Brain microvascular endothelial cell (primary cell): ENCODE measurements around the gene MINK1.
"Not testable (repeated sequence)": the region's sequence is repeated elsewhere in the genome, so short reads cannot be mapped to it uniquely, and the experiment has no call there.

Experiments
- DNase-seq: peaks from one replicate; pipeline ENCODE4 v3.0.0-alpha.2; 2020
- H3K27ac ChIP-seq: fragments of 250-450 bp; sonication (Bioruptor Pico); 2 replicates; pipeline ENCODE4 v1.5.1; 2020; ENCODE audit warnings: mild to moderate bottlenecking, moderate library complexity
- H3K27me3 ChIP-seq: fragments of 250-450 bp; sonication (Bioruptor Pico); replicated peaks from 2 replicates; pipeline ENCODE4 v1.5.1; 2020; ENCODE audit warnings: mild to moderate bottlenecking
- H3K36me3 ChIP-seq: fragments of 250-450 bp; sonication (Bioruptor Pico); replicated peaks from 2 replicates; pipeline ENCODE4 v1.5.1; 2020; ENCODE audit warnings: mild to moderate bottlenecking
- H3K4me3 ChIP-seq: 2 replicates; pipeline ENCODE4 v1.5.1; 2011; ENCODE audit warnings: low read depth, mild to moderate bottlenecking, control low read depth, low read length, moderate library complexity
- in situ Hi-C: cut with HindIII; loops from 2 replicates; pipeline ENCODE4 v1.10.0; 2017; ENCODE audit warnings: low sequenced_read_pairs, low pct_ligation_motif_present
- TF ChIP-seq, protein P1 (sequence below): IDR thresholded peaks from 2 replicates; pipeline ENCODE4 v1.5.1; 2011; ENCODE audit warnings: low read depth, mild to moderate bottlenecking, moderate library complexity, low read length, control low read depth, inconsistent platforms; ENCODE audit errors: missing control alignments

MINK1 gene

DNA sequence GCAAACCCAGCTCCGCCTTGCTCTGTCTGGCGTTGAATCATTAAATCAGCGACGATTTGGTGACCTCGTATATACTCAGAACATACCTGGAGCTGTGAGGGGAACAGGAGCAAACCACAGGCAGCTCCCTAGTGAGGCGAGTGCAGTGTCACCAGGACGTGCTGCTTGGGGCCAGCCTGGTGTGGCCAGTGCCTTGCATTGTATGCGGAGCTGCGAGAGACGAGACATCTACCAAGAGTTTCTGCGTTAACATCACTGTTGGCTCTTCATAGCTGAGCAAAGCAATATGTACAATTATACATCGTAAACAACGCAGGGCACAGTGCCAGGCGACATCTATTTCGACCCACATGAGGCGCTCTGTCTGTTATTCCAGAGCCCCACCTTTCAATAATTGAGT, 27.9 kb downstream of the MINK1 start:
- Histone ChIP-seq H3K27ac (no peak overlapping the region), H3K27me3 (no peaks in the 10 kb centered on the region), H3K4me3 (no peak overlapping the region), H3K36me3 (no peaks in the 10 kb centered on the region)
- TF ChIP-seq, protein P1, sequence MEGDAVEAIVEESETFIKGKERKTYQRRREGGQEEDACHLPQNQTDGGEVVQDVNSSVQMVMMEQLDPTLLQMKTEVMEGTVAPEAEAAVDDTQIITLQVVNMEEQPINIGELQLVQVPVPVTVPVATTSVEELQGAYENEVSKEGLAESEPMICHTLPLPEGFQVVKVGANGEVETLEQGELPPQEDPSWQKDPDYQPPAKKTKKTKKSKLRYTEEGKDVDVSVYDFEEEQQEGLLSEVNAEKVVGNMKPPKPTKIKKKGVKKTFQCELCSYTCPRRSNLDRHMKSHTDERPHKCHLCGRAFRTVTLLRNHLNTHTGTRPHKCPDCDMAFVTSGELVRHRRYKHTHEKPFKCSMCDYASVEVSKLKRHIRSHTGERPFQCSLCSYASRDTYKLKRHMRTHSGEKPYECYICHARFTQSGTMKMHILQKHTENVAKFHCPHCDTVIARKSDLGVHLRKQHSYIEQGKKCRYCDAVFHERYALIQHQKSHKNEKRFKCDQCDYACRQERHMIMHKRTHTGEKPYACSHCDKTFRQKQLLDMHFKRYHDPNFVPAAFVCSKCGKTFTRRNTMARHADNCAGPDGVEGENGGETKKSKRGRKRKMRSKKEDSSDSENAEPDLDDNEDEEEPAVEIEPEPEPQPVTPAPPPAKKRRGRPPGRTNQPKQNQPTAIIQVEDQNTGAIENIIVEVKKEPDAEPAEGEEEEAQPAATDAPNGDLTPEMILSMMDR, result no peak
- DNase-seq, result no peak
- in situ Hi-C loops, result no loop called here

DNA sequence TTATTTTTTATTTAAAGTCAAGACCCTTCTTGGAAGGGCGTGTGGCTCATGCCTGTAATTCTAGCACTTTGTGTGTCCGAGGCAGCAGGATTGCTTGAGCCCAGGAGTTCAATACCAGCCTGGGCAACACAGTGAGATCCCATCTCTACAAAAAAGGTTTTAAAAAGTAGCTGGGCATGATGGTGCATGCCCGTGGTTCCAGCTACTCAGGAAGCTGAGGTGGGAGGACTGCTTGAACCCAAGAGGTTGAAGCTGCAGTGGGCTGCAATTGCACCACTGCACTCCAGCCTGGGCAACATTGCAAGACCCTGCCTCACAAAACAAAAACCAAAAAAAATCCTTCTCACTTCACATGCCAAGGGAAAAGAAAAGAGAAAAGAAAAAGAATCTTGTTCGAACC, 29.6 kb downstream of the MINK1 start:
- no peaks in the 10 kb centered on the region for H3K36me3 ChIP-seq
- no peaks in the 10 kb centered on the region for H3K27me3 ChIP-seq
- no peak for DNase-seq
- no peak overlapping the region for H3K4me3 ChIP-seq
- TF ChIP-seq, protein P1, result no peak
- in situ Hi-C loops, result no loop called here
- H3K27ac ChIP-seq, result no peak overlapping the region

DNA sequence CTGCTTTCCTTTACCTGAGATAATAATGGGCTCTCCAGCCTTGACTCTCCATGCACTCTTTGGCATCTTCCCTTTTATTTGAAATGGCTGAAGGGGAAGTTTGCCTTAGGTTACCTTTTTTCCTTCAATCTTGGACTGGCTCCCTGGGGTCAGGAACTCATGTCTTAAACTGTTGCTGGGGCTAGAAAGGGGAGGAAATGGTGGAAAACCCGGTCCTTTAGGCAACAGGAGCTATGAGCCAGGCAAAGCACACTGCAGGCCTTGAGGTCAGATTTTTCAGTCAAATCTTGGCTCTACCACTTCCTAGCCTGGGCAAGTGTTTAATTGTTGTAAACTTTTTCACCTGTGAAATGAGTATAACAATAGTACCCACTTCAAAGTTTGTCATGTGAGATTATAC, 30.2 kb downstream of the MINK1 start:
- TF ChIP-seq, protein P1, result no peak
- Histone ChIP-seq H3K4me3 (no peak overlapping the region), H3K27ac (no peak overlapping the region), H3K27me3 (no peaks in the 10 kb centered on the region), H3K36me3 (no peaks in the 10 kb centered on the region)
- in situ Hi-C loops, result no loop called here
- DNase-seq, result no peak

DNA sequence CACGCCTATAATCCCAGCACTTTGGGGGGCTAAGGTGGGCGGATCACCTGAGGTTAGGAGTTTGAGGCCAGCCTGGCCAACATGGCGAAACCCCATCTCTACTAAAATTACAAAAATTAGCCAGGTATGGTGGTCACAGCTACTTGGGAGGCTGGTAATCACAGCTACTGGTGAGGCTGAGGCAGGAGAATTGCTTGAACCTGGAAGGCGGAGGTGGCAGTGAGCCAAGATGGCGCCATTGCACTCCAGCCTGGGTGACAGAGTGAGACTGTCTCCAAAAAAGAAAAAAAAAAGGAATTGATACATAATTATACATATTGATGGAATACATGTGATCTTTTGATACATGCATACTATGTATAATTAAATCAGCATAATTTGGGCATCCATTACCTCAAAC, 34.4 kb downstream of the MINK1 start:
- H3K4me3 ChIP-seq, DNase-seq, H3K27ac ChIP-seq, in situ Hi-C loops, H3K27me3 ChIP-seq, H3K36me3 ChIP-seq: not testable (repeated sequence)

DNA sequence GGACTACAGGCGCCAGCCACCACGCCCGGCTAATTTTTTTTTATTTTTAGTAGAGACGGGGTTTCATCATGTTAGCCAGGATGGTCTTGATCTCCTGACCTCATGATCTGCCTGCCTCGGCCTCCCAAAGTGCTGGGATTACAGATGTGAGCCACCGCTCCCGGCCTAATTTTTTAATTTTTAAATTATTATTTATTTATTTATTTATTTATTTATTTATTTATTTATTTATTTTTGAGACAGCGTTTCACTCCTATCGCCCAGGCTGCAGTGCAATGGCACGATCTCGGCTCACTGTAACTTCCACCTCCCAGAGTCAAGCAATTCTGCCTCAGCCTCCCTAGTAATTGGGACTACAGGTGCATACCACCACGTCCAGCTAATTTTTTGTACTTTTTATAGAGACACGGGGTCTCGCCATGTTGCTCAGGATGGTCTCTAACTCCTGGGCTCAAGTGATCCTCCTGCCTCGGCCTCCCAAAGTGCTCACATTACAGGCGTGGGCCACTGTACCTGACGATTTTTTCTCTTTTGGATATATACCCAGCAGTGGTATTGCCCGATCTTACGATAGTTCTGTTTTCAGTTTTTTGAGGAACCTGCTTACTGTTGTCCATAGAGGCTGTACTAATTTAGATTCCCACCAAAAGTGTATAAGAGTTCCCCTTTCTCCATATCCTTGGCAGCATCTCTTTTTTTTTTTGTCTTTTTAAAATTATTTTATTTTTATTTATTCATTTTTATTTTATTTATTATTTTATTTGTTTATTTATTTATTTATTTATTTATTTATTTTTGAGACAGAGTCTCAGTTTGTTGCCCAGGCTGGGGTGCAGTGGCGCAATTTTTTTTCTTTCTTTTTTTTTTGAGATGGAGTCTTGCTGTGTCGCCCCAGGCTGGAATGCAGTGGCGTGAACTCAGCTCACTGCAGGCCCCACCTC, 36.2 kb downstream of the MINK1 start:
- H3K4me3 ChIP-seq, H3K27me3 ChIP-seq, H3K36me3 ChIP-seq, in situ Hi-C loops, DNase-seq, H3K27ac ChIP-seq: not testable (repeated sequence)

DNA sequence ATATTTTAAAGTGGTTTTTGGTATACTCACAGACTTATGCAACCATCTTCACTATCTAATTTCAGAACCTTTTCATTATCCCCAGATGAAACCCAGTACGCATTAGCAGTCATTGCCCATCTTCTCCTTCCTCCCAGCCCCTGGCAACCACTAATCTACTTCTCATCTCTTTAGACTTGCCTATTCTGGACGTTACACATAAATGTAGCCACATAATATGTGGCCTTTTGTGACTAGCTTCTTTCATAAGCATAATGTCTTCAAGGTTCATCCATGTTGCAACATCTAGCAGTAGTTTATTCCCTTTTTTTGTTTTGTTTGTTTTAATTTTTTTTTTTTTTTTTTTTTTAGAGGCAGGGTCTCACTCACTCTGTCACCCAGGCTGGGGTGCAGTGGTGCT, 37.7 kb downstream of the MINK1 start:
- TF ChIP-seq, protein P1, result no peak
- Histone ChIP-seq H3K4me3 (no peak overlapping the region), H3K27me3 (no peaks in the 10 kb centered on the region), H3K36me3 (no peaks in the 10 kb centered on the region), H3K27ac (no peak overlapping the region)
- in situ Hi-C loops, result no loop called here
- no peak for DNase-seq

DNA sequence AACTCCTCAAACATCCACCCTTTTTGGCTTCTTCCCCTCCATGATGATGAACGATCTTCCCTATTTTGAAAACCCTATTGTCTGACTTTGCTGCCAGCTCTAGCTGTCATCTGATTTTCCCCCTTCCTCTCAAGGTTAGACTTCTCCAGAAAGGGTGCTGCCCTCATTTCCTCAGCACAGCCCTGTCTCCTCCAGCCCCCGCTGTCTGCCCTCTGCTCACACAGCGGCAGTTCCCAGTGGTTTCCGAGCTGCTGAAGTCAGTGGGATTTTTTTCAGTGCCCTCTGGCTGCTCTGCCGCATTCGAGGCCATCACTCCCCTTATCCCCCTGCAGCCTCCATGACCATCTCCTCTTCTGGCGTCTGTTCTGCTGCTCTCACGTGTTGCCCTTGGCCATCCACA, 39.6 kb downstream of the MINK1 start:
- Histone ChIP-seq H3K27ac (no peak overlapping the region), H3K36me3 (no peaks in the 10 kb centered on the region)
- no peak for DNase-seq

More for the DNA sequence above, 39.6 kb downstream of the MINK1 start:
- no peak overlapping the region for H3K4me3 ChIP-seq
- in situ Hi-C loops, result no loop called here
- TF ChIP-seq, protein P1, result no peak
- H3K27me3 ChIP-seq, result no peaks in the 10 kb centered on the region
